SK-N-SH (cell line): Measurements from ENCODE around the gene ARID1B. TPM values are rescaled to one million over a fixed set of nuclear protein-coding genes. Genes with fewer than 3 reads are reported as not detected.

ENCODE experiments used
- CTCF ChIA-PET: fragments of 300-600, 350-600 bp; formaldehyde crosslinking; extraction: SDS; loops from one replicate; lab custom pipeline; 2021; lab: Yijun Ruan, JAX
- POLR2A ChIA-PET: fragments of 350-600 bp; sonication (Branson Sonifier 250); formaldehyde crosslinking; extraction: SDS; loops from one replicate; lab custom pipeline; 2020; ENCODE audit warnings: antibody characterized with exemption, inconsistent platforms; lab: Yijun Ruan, JAX
- DNase-seq: peaks from one replicate; pipeline ENCODE4 v3.0.0; 2012
- H2AFZ ChIP-seq: fragments of 200-600 bp; sonication (generic); 2 replicates; pipeline ENCODE4 v1.8.1; 2016; ENCODE audit warnings: antibody characterized with exemption, mild to moderate bottlenecking, low read depth
- H3F3A ChIP-seq: fragments of 200-600 bp; sonication (generic); replicated peaks from 2 replicates; pipeline ENCODE3; 2016; ENCODE audit warnings: antibody characterized with exemption, mild to moderate bottlenecking; ENCODE audit not compliant: insufficient read depth
- H3K27ac ChIP-seq, 2 experiments: fragments of 200-500 bp in 1 of 2; fragments of 200-600 bp in 1 of 2; sonication (Bioruptor generic) in 1 of 2; sonication (generic), shearing (Covaris generic) in 1 of 2; 2 replicates each; pipeline versions ENCODE4 v1.5.1 to v1.6.1; 2014 to 2016; ENCODE audit warnings: low read depth in 2 of 2, inconsistent platforms in 1 of 2, low read length in 1 of 2, mild to moderate bottlenecking in 1 of 2, mixed read lengths in 1 of 2
- H3K27me3 ChIP-seq: fragments of 200-600 bp; sonication (generic), shearing (Covaris generic); 2 replicates; pipeline ENCODE4 v1.6.1; 2016; ENCODE audit warnings: mixed run types; ENCODE audit not compliant: insufficient read depth
- H3K36me3 ChIP-seq, 2 experiments: fragments of 200-500 bp in 1 of 2; fragments of 200-600 bp in 1 of 2; sonication (Bioruptor generic) in 1 of 2; sonication (generic) in 1 of 2; replicated peaks in 1 of 2; 2 replicates each; pipeline versions ENCODE3 to v1.5.1; 2014 to 2016; ENCODE audit warnings: low read length in 1 of 2, mild to moderate bottlenecking in 1 of 2; ENCODE audit not compliant: insufficient read depth in 2 of 2, control insufficient read depth in 1 of 2
- H3K4me1 ChIP-seq, 2 experiments: fragments of 200-500 bp in 1 of 2; fragments of 200-600 bp in 1 of 2; sonication (Bioruptor generic) in 1 of 2; sonication (generic), shearing (Covaris generic) in 1 of 2; 2 replicates each; pipeline versions ENCODE4 v1.5.1 to v1.6.1; 2014 to 2016; ENCODE audit warnings: low read depth in 1 of 2, low read length in 1 of 2, mixed run types in 1 of 2; ENCODE audit not compliant: insufficient read depth in 2 of 2, control insufficient read depth in 1 of 2
- H3K4me2 ChIP-seq: fragments of 200-600 bp; sonication (generic), shearing (Covaris generic); 2 replicates; pipeline ENCODE4 v1.6.1; 2017; ENCODE audit warnings: mixed run types
- H3K4me3 ChIP-seq, 2 experiments: fragments of 200-500 bp in 1 of 2; fragments of 200-600 bp in 1 of 2; sonication (Bioruptor generic) in 1 of 2; sonication (generic), shearing (Covaris generic) in 1 of 2; 2 replicates each; pipeline versions ENCODE4 v1.5.1 to v1.8.1; 2014 to 2016; ENCODE audit warnings: low read depth in 2 of 2, inconsistent platforms in 1 of 2, low read length in 1 of 2, mild to moderate bottlenecking in 1 of 2, mixed read lengths in 1 of 2, moderate library complexity in 1 of 2
- H3K79me2 ChIP-seq: fragments of 200-600 bp; sonication (generic); 2 replicates; pipeline ENCODE4 v1.8.1; 2017; ENCODE audit warnings: mild to moderate bottlenecking; ENCODE audit not compliant: insufficient read depth
- H3K9ac ChIP-seq: fragments of 200-600 bp; sonication (generic); 2 replicates; pipeline ENCODE4 v1.6.1; 2017; ENCODE audit warnings: mixed run types
- H3K9me2 ChIP-seq: fragments of 200-600 bp; sonication (generic); 2 replicates; pipeline ENCODE4 v1.6.1; 2017; ENCODE audit warnings: mixed run types
- H3K9me3 ChIP-seq: fragments of 200-600 bp; sonication (generic); 2 replicates; pipeline ENCODE4 v1.6.1; 2017; ENCODE audit warnings: mixed run types, mild to moderate bottlenecking, moderate library complexity
- H4K20me1 ChIP-seq: fragments of 200-600 bp; sonication (generic); 2 replicates; pipeline ENCODE4 v1.6.1; 2017; ENCODE audit warnings: mild to moderate bottlenecking, mixed run types; ENCODE audit not compliant: insufficient read depth
- CHD2 ChIP-seq: fragments of 150-350 bp; IDR thresholded peaks from 2 replicates; pipeline ENCODE4 v1.6.1; 2018; ENCODE audit warnings: low read length; ENCODE audit not compliant: partially characterized antibody
- CTCF ChIP-seq: fragments of 200-600 bp; sonication (generic); IDR thresholded peaks from 2 replicates; pipeline ENCODE4 v1.6.1; 2017; ENCODE audit warnings: antibody characterized with exemption, mild to moderate bottlenecking, moderate library complexity
- ELF1 ChIP-seq: IDR thresholded peaks from 2 replicates; pipeline ENCODE4 v1.4.0; 2012
- EZH2phosphoT487 ChIP-seq: fragments of 200-600 bp; sonication (generic); IDR thresholded peaks from 2 replicates; pipeline ENCODE4 v1.6.1; 2017; ENCODE audit warnings: low read depth, mixed run types, mild to moderate bottlenecking, antibody characterized with exemption, moderate library complexity, borderline replicate concordance
- FOSL2 ChIP-seq: IDR thresholded peaks from 2 replicates; pipeline ENCODE4 v1.4.0; 2012; ENCODE audit warnings: low read depth, mild to moderate bottlenecking, moderate library complexity, borderline replicate concordance
- FOXJ3 ChIP-seq: sonication (generic); formaldehyde crosslinking; IDR thresholded peaks from 2 replicates; pipeline ENCODE4 v1.5.1; 2020; ENCODE audit warnings: mild to moderate bottlenecking, missing genetic modification reagents
- FOXM1 ChIP-seq: IDR thresholded peaks from 2 replicates; pipeline ENCODE4 v1.4.0; 2012; ENCODE audit warnings: low read depth, mild to moderate bottlenecking
- IRF3 ChIP-seq: fragments of 150-350 bp; IDR thresholded peaks from 2 replicates; pipeline ENCODE4 v1.6.1; 2016; ENCODE audit warnings: mild to moderate bottlenecking, low read depth, low read length
- MAX ChIP-seq: IDR thresholded peaks from 2 replicates; pipeline ENCODE4 v1.4.0; 2012; ENCODE audit warnings: low read depth
- MEF2A ChIP-seq: IDR thresholded peaks from 2 replicates; pipeline ENCODE4 v1.4.0; 2012; ENCODE audit warnings: low read depth, borderline replicate concordance
- NRF1 ChIP-seq: IDR thresholded peaks from 2 replicates; pipeline ENCODE4 v1.6.1; 2012; ENCODE audit warnings: low read depth, mild to moderate bottlenecking, low read length
- RAD21 ChIP-seq: IDR thresholded peaks from 2 replicates; pipeline ENCODE4 v1.6.1; 2012; ENCODE audit warnings: mild to moderate bottlenecking, low read length
- RCOR1 ChIP-seq: fragments of 150-350 bp; IDR thresholded peaks from 2 replicates; pipeline ENCODE4 v1.6.1; 2017; ENCODE audit warnings: antibody characterized with exemption, low read length
- REST ChIP-seq: IDR thresholded peaks from 2 replicates; pipeline ENCODE4 v1.6.1; 2012; ENCODE audit warnings: mild to moderate bottlenecking, low read depth, low read length, moderate library complexity
- RXRA ChIP-seq: IDR thresholded peaks from 2 replicates; pipeline ENCODE4 v1.4.0; 2012; ENCODE audit warnings: low read depth, mild to moderate bottlenecking, borderline replicate concordance
- USF2 ChIP-seq: fragments of 150-350 bp; IDR thresholded peaks from 2 replicates; pipeline ENCODE4 v1.6.1; 2017; ENCODE audit warnings: antibody characterized with exemption, low read length, low read depth, borderline replicate concordance
- ZBTB33 ChIP-seq: IDR thresholded peaks from 2 replicates; pipeline ENCODE4 v1.4.0; 2012; ENCODE audit warnings: low read depth, borderline replicate concordance
- WGBS: methylation state at CpG from one replicate; pipeline ENCODE4 v1.1.6; 2017; ENCODE audit warnings: low lambda C conversion rate; 5-methylcytosine and 5-hydroxymethylcytosine counted together
- polyA plus RNA-seq, 3 experiments: library from polyadenylated mRNA; depleted of rRNA; stranded (reverse); fragments of >200 nt; gene quantifications; 2 replicates each; pipeline ENCODE4 v1.2.3, GENCODE V29; 2012

ARID1B gene
- polyA plus RNA-seq, 1 of the 3 experiments (the other 2 are of a cell fraction) = 13.6 TPM

- no peaks in the 10 kb centered on the region for H3K9me2 ChIP-seq
- ChIA-PET POLR2A (no interaction called here), CTCF (interaction anchor here (4.9 kb wide), 1 partner anchor 143 kb away, joined by 25 read pairs; no protein-coding TSS in a partner anchor)
- H2AFZ ChIP-seq = no peak overlapping the region
- no peaks in the 10 kb centered on the region for H3K27me3 ChIP-seq
- no peak overlapping the region for H3K9ac ChIP-seq
- no peak overlapping the region for H3K4me2 ChIP-seq
- peaks cover 11 to 20% of the 10 kb centered on the region in 2 experiments for H3K36me3 ChIP-seq
- H4K20me1 ChIP-seq = no peaks in the 10 kb centered on the region
- TF ChIP-seq IRF3 (no peak), RXRA (no peak), RAD21 (no peak), USF2 (no peak), RCOR1 (no peak), FOXJ3 (no peak), FOXM1 (no peak), NRF1 (no peak), CHD2 (no peak), MAX (no peak), EZH2phosphoT487 (no peak)
- H3K4me1 ChIP-seq = peaks cover 0 to 36% of the 10 kb centered on the region in 2 experiments; a peak in 2 of 4 replicates
- no peak overlapping the region for H3K4me3 ChIP-seq
- DNase-seq = no peak
- H3K9me3 ChIP-seq = no peaks in the 10 kb centered on the region
- no peaks in the 10 kb centered on the region for H3K79me2 ChIP-seq
- peaks cover 8% of the 10 kb centered on the region for H3F3A ChIP-seq
- H3K27ac ChIP-seq = no peak overlapping the region; a peak in 1 of 4 replicates
- WGBS = 97% methylated on average over 15 of the region's 15 CpGs
These were observed 400.7 kb downstream of the ARID1B start for GRCh38 chr6:157177731-157178336.

- DNase-seq = no peak
- Histone ChIP-seq H3K4me1 (peaks cover 0 to 21% of the 10 kb centered on the region in 2 experiments; a peak in 2 of 4 replicates), H3K79me2 (no peaks in the 10 kb centered on the region), H3K4me2 (no peak overlapping the region), H3K27ac (no peak overlapping the region), H3F3A (peaks cover 5% of the 10 kb centered on the region), H3K36me3 (peaks cover 12 to 48% of the 10 kb centered on the region in 2 experiments), H3K9me2 (no peaks in the 10 kb centered on the region), H3K4me3 (no peak overlapping the region), H2AFZ (no peak overlapping the region), H3K9ac (no peak overlapping the region), H3K9me3 (no peaks in the 10 kb centered on the region), H3K27me3 (no peaks in the 10 kb centered on the region), H4K20me1 (no peaks in the 10 kb centered on the region)
- POLR2A ChIA-PET = no interaction called here
- WGBS = 94% methylated on average over 4 of the region's 5 CpGs
- CTCF ChIA-PET = interaction anchor here (1.0 to 4.9 kb wide), 4 partner anchors 13 to 147 kb away, joined by 3 to 25 read pairs (median 4); no protein-coding TSS in a partner anchor
- TF ChIP-seq EZH2phosphoT487 = no peak
- no peak for TF ChIP-seq CTCF
- TF ChIP-seq FOXJ3 = no peak
- TF ChIP-seq ELF1 = no peak
- no peak for TF ChIP-seq FOSL2
- no peak for TF ChIP-seq ZBTB33
- no peak for TF ChIP-seq REST
- TF ChIP-seq MEF2A = no peak
These were observed 404.5 kb downstream of the ARID1B start for GRCh38 chr6:157181649-157182048.
